HG03097 (cell line): Measurements from ENCODE around the gene SPEG.

Experiments used
- ATAC-seq: cut with Tn5 transposase; IDR thresholded peaks from one replicate; pipeline ENCODE4 v1.9.1; 2021; ENCODE audit not compliant: unreplicated experiment, low FRiP score

SPEG gene

DNA sequence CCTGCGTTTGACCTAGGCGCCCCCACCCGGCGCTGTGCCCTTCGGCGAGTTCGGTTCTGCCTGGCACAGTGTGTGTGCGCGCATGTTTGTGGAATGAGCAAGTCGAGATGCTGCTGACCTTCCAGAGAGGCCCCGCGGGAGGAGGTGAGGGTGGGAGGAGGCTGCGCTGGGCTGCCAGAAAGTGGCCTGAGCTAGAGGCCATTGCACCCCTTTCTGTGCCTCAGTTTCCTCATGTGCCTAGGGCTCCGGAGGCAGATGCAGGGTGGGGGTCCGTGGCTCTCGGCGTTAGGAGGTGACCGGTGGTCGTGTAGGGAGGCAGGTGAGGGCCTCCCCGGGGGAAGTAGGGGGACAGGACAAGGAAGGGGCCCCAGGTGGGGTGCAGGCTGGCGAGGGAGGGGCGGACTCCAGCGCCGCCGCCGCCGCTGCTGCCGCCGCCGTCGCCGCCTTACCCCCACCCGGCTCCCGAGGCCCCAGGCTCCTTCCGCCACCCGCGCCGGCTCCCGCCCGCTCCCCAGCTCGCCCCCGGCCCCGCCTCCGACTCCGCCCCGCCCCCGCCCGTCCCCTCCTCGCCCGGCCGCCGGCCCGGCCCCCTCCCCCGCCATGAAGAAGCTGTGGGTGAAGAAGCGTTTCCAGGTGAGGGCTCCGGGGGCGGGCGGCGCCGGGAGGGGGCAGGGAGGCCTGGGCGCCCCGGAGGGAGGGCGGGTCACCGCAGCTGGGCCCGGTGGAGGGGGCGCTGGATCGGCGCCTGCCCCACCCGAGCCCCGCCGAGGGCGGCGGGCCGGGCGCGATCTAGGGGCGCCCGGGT is 7.0 kb downstream of the SPEG start:
- no peak for ATAC-seq

DNA sequence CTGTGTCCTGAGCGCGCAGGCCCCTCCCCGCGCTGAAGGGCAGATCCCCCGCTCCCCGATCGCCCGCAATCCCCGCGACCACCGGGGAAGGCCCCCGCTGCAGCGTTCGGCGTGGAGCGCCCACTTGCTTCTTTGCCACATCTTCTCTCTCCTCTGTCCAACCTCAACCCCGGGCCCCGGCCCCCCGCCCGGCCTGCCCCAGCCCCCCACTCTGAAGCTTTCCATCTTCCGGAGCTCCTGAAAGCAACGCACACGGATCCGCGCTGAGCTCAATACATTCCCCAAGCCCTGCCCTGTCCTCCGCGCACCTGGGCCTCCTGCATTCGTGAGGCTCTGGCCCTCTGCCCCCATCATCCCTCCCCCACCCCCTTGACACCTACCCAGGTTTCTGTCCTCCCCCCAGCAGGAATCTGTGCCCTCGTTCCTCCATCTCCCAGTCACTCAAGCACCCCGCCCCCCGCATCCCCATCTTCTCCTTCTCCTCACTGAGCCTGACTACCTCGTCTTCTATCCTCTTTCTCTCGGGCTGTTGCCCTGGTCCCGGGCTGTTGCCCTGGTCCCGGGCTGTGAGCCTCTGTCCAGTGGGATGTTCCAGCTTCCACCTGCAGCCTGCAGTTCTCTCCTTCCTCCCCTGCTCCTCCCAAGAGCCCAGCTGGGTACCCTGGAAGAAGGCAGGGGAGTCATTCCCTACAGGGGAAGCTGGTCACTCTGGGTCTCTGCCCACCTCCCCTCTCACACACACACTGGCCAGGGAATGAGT is 7.8 kb downstream of the SPEG start:
- ATAC-seq: no peak

DNA sequence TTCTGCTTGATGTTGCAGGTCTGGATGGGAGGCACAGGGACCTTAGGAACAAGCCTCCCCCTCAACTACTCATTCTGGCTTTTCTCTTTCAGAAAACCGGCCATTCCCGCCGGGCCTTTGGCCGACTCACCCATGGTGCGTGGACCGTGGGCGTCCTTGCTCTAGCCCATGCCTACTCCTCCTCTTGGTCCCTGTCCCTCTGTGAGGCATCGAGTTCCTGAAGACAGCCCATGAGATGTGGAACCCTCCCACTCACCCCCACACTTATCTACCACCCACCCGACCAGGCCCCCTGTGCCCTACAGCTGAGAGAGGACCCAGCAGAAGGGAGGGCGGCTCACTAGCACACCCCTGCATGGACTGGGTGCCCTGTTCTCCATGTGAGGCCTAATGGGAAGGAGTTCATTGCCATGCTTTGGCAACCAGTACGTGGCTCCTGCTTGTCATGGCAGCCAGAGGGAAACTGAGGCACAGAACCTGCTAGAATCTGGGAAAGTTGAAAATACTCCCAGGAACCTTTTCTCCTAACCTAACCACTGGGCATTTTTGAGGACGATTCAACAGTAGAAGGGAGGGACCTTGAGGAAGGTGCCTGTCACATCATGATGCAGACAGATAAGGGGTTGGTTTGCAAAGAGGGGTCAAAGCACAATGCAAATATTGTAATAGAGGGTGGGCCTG is 8.5 kb downstream of the SPEG start:
- ATAC-seq: no peak

DNA sequence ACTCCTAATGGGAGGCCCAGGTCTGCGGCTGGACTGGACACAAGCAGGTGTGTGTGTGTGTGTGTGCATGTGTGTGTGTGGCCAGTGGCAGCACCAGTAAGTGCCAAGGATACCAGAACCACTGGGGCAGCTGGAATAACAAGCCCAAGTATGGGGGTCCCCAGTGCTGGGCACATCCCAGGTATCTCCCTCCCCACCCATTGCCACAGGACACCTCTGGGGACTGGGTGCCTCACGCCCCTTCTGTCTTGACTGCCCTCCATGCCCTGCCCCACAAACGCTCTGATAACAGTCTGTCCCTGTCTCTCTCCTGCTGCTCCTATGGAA is 9.0 kb downstream of the SPEG start:
- ATAC-seq: no peak

DNA sequence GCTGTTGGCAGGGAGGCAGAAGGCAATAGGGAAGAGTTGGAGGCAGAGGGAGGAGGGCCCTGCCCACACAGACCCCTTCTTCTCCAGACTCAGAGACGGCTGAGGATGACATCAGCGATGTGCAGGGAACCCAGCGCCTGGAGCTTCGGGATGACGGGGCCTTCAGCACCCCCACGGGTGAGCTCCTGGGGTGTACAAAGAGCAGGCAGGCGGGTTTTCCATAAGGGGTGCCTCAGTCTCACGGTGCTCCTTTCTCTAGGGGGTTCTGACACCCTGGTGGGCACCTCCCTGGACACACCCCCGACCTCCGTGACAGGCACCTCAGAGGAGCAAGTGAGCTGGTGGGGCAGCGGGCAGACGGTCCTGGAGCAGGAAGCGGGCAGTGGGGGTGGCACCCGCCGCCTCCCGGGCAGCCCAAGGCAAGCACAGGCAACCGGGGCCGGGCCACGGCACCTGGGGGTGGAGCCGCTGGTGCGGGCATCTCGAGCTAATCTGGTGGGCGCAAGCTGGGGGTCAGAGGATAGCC is 10.0 kb downstream of the SPEG start:
- no peak for ATAC-seq

DNA sequence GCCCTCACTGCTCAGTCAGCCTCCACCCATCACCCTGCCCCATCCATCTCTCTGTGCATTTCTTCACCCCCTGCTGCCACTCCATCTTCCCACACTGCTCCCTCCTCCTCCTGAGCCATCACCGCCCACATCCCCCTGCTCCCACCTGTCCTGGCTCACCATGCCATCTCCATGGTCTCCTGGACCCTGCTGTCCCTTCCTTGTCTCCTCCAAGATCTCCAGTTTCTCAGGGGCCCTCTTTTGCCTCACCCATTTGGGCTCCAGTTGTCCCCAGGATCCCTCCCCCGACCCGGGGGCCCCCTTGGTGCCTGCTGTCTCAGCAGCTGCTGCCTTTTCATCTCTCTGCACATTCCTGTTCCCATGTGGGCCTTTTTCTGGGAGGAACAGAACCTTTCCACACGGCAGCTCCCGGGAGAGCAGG is 10.6 kb downstream of the SPEG start:
- ATAC-seq: no peak

DNA sequence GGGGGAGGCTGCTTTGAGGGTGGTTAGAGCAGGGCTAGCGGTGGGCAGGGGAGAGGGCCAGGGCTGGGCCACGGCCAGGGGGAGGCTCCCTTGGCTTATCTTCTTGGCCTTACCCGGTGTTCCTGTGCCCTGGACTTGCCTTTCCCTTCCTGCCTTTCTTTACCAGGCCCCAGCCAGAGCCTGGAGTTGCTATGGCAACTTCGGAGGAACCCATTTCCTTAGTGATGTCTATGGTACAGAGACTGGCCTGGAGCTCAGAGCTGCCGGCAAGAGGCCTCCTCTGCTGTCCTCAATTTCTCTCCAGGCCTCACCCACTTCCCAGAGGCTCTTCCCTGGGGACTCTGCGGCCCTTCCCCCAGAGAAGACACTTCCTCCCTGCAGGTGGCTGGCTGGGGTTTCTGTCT is 11.5 kb downstream of the SPEG start:
- ATAC-seq: no peak

DNA sequence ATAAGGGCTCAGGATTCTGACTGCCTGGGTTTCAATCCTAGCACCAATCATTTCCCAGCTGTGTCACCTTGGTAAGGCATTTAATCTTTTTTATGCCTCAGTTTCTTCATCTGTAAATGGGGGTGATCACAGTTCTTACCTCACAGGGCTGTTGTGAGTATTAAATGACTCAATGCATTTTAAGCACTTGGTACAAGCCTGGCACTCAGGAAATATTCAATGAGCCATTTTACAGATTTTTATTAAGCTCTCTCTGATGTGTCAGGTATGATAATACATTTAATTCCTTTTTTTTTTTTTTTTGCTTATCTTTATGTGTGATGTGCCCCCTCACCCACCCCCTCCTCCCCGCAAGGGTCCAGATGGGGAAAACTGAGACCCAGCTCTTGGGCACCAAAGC is 12.0 kb downstream of the SPEG start:
- no peak for ATAC-seq

DNA sequence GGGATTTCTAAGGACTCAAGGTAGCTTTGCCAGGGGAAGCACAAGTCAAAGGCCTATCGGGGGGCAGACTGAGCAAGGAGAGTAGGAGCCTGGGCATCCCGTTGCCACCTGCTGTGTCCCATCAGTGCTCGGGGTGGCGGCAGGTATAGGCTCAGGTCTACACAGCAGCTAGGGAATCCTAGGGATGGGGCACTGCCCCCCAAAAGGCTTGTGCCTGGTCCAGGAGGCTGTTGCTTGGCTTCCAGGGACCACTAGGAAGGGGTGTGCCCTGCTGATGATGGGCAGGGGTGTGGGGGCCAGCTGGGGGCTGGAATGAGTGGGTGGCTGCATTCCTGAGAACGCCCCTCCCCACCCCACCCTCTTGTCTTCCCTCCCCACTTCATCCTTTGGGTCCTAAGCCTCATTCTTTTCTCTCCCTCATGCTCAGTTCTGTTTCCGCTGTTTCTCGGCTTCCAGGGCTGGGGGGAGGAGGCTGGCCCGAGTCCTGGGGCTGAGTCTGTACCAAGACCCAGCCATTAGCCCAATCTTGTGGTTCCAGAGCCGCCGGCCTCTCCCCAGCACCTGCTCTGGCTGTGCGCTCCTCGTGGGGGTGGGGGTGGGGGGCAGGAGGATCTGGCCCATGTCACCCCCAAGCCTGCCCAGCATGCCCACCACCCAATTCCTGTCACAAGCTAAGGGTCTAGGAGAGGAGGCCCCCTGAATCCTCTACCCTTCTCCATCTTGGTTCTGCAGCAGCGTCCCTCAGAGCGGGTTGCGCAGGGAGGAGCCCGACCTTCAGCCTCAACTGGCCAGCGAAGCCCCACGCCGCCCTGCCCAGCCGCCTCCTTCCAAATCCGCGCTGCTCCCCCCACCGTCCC is 12.8 kb downstream of the SPEG start:
- ATAC-seq: no peak

DNA sequence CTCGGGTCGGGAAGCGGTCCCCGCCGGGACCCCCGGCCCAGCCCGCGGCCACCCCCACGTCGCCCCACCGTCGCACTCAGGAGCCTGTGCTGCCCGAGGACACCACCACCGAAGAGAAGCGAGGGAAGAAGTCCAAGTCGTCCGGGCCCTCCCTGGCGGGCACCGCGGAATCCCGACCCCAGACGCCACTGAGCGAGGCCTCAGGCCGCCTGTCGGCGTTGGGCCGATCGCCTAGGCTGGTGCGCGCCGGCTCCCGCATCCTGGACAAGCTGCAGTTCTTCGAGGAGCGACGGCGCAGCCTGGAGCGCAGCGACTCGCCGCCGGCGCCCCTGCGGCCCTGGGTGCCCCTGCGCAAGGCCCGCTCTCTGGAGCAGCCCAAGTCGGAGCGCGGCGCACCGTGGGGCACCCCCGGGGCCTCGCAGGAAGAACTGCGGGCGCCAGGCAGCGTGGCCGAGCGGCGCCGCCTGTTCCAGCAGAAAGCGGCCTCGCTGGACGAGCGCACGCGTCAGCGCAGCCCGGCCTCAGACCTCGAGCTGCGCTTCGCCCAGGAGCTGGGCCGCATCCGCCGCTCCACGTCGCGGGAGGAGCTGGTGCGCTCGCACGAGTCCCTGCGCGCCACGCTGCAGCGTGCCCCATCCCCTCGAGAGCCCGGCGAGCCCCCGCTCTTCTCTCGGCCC is 13.6 kb downstream of the SPEG start:
- ATAC-seq: no peak

DNA sequence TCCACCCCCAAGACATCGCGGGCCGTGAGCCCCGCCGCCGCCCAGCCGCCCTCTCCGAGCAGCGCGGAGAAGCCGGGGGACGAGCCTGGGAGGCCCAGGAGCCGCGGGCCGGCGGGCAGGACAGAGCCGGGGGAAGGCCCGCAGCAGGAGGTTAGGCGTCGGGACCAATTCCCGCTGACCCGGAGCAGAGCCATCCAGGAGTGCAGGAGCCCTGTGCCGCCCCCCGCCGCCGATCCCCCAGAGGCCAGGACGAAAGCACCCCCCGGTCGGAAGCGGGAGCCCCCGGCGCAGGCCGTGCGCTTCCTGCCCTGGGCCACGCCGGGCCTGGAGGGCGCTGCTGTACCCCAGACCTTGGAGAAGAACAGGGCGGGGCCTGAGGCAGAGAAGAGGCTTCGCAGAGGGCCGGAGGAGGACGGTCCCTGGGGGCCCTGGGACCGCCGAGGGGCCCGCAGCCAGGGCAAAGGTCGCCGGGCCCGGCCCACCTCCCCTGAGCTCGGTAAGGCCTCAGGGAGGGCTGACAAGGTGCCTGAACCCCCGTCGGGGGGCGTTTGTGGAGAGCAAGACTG is 14.2 kb downstream of the SPEG start:
- ATAC-seq: no peak

DNA sequence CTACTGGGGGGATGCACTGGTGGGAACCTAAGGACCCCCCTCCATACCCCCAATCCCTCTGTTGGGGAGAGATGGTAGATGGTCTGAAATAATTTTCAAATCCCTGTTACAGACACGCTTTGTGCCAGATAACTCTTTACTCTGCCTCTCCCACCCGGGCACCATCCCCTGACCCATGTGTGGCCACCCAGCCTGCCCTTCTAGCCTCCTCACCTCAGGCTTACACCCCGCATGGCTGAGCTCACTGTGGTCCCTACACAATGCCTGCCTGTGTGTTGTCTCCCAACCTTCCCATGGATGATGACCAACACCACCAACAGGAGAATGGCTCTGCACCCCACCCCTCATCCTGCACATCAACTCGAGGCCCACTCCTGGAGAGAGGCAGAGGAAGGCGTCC is 15.0 kb downstream of the SPEG start:
- ATAC-seq: no peak

DNA sequence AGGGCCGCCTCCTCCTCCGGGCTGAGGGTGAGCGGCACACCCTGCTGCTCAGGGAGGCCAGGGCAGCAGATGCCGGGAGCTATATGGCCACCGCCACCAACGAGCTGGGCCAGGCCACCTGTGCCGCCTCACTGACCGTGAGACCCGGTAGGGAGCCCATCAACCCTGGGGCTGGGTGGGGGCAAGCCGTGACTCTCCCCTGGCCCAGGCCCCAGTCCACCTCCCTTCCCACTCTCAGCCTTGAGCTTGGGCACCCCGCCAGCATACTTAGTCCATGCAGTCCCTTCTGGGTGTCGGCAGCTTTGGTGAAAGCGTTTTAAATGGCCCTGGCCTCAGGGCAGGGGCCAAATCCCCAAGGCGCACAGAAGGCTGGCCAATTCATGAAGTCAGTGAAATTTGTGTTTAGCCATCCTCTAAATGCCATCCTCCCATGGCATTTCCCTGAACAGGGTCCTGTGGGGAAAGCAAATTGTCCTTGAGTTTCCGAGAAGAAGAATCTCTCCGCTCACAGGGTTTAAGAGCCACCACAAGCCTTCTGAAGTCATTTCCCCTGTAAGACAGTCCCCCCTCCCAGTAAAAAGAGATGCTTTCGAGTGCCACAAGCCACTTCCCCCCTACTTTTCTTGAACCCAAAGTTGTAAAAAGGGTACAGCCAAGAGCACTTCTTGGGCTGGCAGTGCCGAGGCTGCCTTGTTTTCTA is 17.2 kb downstream of the SPEG start:
- no peak for ATAC-seq

DNA sequence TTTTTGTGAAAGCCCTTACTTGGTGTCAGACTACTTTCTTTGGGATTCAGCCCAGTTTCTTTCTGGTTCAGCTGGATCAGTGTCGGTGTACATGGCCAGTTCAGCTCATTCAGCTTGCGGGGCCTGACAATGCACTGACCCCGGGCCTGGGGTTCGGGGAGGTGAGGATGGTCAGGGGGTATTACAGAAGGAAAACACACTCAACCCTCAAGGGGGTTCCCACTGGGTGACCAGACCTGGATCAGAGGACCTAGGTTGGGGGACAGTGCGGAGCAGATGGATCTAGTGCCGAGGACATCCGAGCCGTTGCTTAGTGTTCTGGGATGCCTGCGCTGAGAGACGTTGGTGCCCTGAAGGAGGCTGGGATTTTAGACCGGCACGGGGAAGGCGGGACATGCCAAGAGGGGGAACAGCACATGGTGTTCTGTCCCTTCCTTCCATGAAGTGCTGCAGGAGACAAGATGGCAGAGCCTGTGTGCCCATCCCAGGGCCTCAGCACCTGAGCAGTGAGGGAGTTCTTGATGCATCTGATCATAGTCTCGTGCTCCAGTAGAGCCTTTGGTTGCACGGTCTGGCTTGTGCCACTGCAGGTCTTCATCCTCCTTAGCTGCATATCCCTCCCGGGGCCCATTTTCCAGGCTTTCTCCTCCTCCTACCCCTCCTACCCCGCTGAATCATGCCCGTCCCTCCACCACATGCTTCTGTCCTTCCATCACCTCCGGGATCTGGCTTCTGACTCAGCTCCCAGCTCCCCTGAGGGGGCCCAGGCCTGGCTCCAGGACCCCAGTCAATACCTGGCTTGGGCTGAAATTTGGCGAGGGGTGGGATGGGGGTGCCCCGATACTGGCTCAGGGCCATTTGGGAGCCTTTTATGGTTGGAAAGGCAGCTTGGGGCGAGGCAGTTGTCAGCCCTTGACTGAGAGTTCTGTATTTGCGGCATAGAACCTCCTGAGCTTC is 18.0 kb downstream of the SPEG start:
- no peak for ATAC-seq

DNA sequence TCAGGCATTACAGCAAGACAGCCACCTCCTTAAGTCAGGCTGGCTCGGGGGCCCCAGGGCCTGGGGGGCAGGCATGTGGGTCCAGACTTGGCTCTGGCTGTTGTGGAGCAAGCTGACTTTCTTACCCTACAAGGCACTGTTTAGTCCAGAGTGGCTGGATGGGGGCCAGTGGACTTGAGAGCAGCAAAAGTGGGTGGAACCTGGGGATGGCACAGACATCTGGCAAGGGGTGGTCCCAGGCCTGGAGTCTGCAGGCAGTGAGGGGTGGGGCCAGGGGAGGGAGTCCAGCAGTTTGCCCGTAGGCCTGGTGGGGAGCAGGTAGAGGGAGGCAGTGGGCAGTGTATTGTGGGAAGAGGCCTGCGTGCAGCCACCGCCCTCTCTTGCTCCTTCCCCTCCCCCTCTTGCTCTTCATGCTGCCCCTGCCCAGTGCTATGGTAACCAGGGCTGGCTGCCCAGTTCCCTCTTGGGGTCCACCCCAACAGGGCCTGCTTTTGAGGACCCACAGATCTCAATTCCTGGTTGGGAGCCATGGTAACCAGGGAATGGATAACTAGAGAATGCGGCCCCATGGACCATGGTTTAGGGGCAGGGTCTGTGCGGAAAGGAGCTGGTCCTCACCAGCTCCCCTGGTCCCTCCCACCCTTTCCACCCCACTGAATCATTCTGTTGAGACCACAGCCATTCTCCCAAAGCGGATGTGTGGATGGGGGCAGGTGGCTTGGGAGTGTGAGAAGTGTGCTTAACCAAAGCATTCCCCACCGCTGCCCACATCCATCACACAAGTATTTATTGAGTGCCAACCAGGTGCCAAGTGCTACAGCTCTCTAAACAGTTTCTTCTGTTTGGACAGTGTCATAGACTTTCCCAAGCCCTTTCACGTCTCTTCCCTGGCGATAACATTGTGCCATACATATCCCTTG is 19.3 kb downstream of the SPEG start:
- ATAC-seq: no peak

DNA sequence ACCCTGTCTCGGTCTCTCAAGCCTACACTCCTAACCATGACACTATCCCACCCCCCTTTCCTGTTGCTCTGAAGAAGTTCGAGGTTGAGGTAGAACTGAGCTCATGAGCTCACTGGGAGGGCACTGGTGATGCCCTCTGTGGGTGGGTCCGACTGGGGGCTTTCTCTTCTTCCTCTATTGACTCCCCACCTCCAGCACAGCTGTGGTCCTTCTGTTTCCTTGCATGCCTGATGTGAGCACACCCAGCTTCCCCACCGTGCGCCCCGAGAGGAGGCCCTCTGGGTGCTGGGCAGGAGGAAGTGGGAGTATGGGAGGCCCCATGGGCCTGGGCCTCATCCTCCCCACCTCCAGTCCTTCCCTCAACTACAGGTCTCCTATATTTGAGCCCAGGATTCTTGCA is 20.9 kb downstream of the SPEG start:
- no peak for ATAC-seq

DNA sequence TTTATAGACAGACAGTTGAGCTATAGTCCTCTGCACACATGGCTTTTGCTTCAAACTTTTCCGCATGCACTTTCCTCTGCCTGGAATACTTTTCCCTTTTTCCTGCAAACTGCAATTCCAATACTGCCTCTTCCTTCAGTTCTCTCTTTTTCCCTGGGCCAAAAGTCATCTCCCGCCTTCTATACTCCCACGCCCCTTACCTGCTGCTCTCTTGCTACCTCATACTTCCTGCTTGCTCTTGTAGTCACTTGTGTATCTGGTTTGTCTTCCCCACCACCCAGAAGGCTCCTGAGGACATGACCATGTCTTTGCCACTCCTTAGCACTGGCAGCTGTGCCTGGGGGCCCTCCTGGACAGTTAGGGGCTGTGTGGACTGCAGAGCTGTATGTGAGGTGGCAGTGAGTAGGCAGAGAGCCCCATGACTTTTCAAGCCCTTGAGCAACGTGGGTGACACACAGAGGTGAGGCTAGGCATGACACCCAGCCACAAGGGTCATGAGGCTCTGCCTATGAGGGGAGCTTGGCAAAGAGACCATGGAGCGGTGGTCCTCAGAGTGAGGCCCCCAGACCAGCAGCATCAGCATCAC is 23.2 kb downstream of the SPEG start:
- no peak for ATAC-seq
